Ovary (tissue), 9 donors: ENCODE data around the gene WDR26. TPM values are rescaled to one million over a fixed set of nuclear protein-coding genes. Genes with fewer than 3 reads are reported as not detected.

Experiments used
- DNase-seq, 5 donors: peaks; one replicate each; pipeline ENCODE4 v3.0.0-alpha.2; 2019 to 2020
- H3K27ac ChIP-seq, 2 donors: fragments of 200-600 bp; one replicate each; pipeline versions ENCODE4 v1.5.1 to v1.8.0; 2019 to 2022
- H3K27me3 ChIP-seq: fragments of 200-600 bp; one replicate; pipeline ENCODE4 v1.8.0; 2022
- H3K36me3 ChIP-seq: fragments of 200-600 bp; sonication (generic); one replicate; pipeline ENCODE4 v1.5.1; 2019
- H3K4me1 ChIP-seq: one replicate; pipeline ENCODE4 v1.8.1; 2013; ENCODE audit warnings: mild to moderate bottlenecking, moderate library complexity; ENCODE audit not compliant: insufficient read depth
- H3K4me3 ChIP-seq: fragments of 200-600 bp; sonication (generic); one replicate; pipeline ENCODE4 v1.5.1; 2017
- H3K9me3 ChIP-seq, 2 donors: fragments of 200-600 bp in 1 of 2; sonication (generic) in 1 of 2; one replicate each; pipeline versions ENCODE4 v1.5.1 to v1.8.1; 2013 to 2019; ENCODE audit warnings: mild to moderate bottlenecking in 1 of 2, moderate library complexity in 1 of 2
- CTCF ChIP-seq, 3 donors: fragments of 450-650 bp in 2 of 3; fragments of 200-600 bp in 1 of 3; IDR thresholded peaks; one replicate each; pipeline versions ENCODE4 v1.5.1 to v1.8.0; 2016 to 2022; ENCODE audit warnings: antibody characterized with exemption in 3 of 3, mild to moderate bottlenecking in 1 of 3
- EP300 ChIP-seq: sonication (generic); formaldehyde crosslinking; IDR thresholded peaks from one replicate; pipeline ENCODE4 v1.6.1; 2017; ENCODE audit warnings: antibody characterized with exemption
- POLR2A ChIP-seq: fragments of 450-650 bp; IDR thresholded peaks from one replicate; pipeline ENCODE4 v1.6.1; 2017; ENCODE audit warnings: antibody characterized with exemption, mild to moderate bottlenecking, moderate library complexity
- WGBS, 3 donors: extraction: QIAGEN DNeasy Blood & Tissue Kit in 1 of 3; methylation state at CpG; one replicate each; pipeline versions ENCODE4 v1.1.5 to v1.1.7; 2013 to 2017; 5-methylcytosine and 5-hydroxymethylcytosine counted together
- intact Hi-C, 4 donors: fragments of 100-400 bp; cut with DNase I; formaldehyde crosslinking; loops; one replicate each; pipeline versions ENCODE4 v1.11.0 to v1.15.1; 2022 to 2023
- polyA plus RNA-seq, 2 donors: library from polyadenylated mRNA; stranded (reverse); fragments of 200-250 nt in 1 of 2; fragments of 350-450 nt in 1 of 2; fragmentation: Illumina TruSeq in 1 of 2; extraction: RNeasy Lipid Tissue Mini Kit (QIAGEN cat#74804) in 1 of 2; gene quantifications; one replicate each; pipeline ENCODE4 v1.2.3, GENCODE V29; 2013 to 2014
- total RNA-seq, 7 donors: library from RNA; depleted of rRNA in 2 of 7; stranded (reverse); fragments of >200 nt in 2 of 7; fragmentation: NEBNext Ultra II Directional in 3 of 7; extraction: Animal tissue kit (Norgen Biotek cat#: 25700) in 3 of 7; gene quantifications; one replicate each; pipeline versions ENCODE4 v1.1.0 to v1.2.4, GENCODE V29; 2016 to 2023
- donor health status: DM: no; HTN: no; CAD: no; lungs with moderate emphysema.
- donor health status: DM: no; HTN: no; CAD: no.
- donor health status: Bipolar disorder and iron deficiency.
- donor health status: DM: yes; HTN: yes; CAD: no.
- donor health status: DM: no; HTN: no; CAD: no.
- donor health status: DM: yes; HTN: yes; CAD: no.

The WDR26 gene
- total and polyA plus RNA-seq, 9 donors: 28.5 to 66.5 (median 56.5) TPM

- Histone ChIP-seq H3K27ac (no peak overlapping the region), H3K9me3 (no peaks in the 10 kb centered on the region), H3K36me3 (no peaks in the 10 kb centered on the region), H3K4me3 (no peak overlapping the region), H3K27me3 (no peaks in the 10 kb centered on the region), H3K4me1 (peaks cover 1% of the 10 kb centered on the region)
- TF ChIP-seq EP300 (no peak), CTCF (IDR thresholded peaks at IDR 0.05) (no peak), POLR2A (no peak)
- WGBS, 3 donors: 79 to 88% (median 82%) methylated on average over 6 of the region's 6 CpGs
- intact Hi-C loops: no loop called here
- no peak for DNase-seq
Observed at GRCh38 chr1:224425279-224425884, 9.2 kb downstream of the WDR26 start.

- Histone ChIP-seq H3K4me1 (no peaks in the 10 kb centered on the region), H3K36me3 (no peaks in the 10 kb centered on the region), H3K27me3 (no peaks in the 10 kb centered on the region), H3K27ac (no peak overlapping the region), H3K9me3 (no peaks in the 10 kb centered on the region), H3K4me3 (no peak overlapping the region)
- intact Hi-C loops: no loop called here
- no peak for TF ChIP-seq POLR2A
- TF ChIP-seq CTCF (IDR thresholded peaks at IDR 0.05): no peak
- no peak for TF ChIP-seq EP300
- DNase-seq: no peak
Observed at GRCh38 chr1:224420106-224420505, 14.5 kb downstream of the WDR26 start.

GRCh38 chr1:224411766-224412165 is 22.8 kb downstream of the WDR26 start:
- Histone ChIP-seq H3K27ac (no peak overlapping the region), H3K9me3 (no peaks in the 10 kb centered on the region), H3K36me3 (no peaks in the 10 kb centered on the region), H3K4me3 (no peak overlapping the region), H3K27me3 (no peaks in the 10 kb centered on the region), H3K4me1 (no peaks in the 10 kb centered on the region)
- WGBS, 3 donors: 82 to 92% (median 86%) methylated on average over 1 of the region's 1 CpG
- intact Hi-C loops: no loop called here
- TF ChIP-seq POLR2A (no peak), CTCF (IDR thresholded peaks at IDR 0.05) (no peak), EP300 (no peak)
- DNase-seq: no peak

- no peak for DNase-seq
- Histone ChIP-seq H3K27ac (no peak overlapping the region), H3K36me3 (no peaks in the 10 kb centered on the region), H3K4me3 (no peak overlapping the region), H3K27me3 (no peaks in the 10 kb centered on the region), H3K4me1 (no peaks in the 10 kb centered on the region), H3K9me3 (no peaks in the 10 kb centered on the region)
- intact Hi-C loops: no loop called here
- WGBS, 3 donors: 89 to 94% (median 90%) methylated on average over 1 of the region's 1 CpG
- TF ChIP-seq EP300: no peak
- TF ChIP-seq CTCF (IDR thresholded peaks at IDR 0.05): no peak
- no peak for TF ChIP-seq POLR2A
Observed at GRCh38 chr1:224408294-224408590, 26.4 kb downstream of the WDR26 start.
